ENCODE results near the gene ANKRD33.

GRCh38 chr12:51838762-51839161 lies 49.1 kb upstream of the ANKRD33 start:
- no peak for TF ChIP-seq POLR2A (IDR thresholded peaks at IDR 0.05; ENCODE audit: low read depth, low read length)
- no peak for TF ChIP-seq CTCF (conservative IDR thresholded peaks at IDR 0.05; ENCODE audit: low read depth, low read length)
- no peak for TF ChIP-seq MAFK (IDR thresholded peaks at IDR 0.05; ENCODE audit: low read depth, low read length)
- no peak for TF ChIP-seq MAZ (IDR thresholded peaks at IDR 0.05; ENCODE audit: borderline replicate concordance, low read depth, low read length)
- TF ChIP-seq, protein P1, sequence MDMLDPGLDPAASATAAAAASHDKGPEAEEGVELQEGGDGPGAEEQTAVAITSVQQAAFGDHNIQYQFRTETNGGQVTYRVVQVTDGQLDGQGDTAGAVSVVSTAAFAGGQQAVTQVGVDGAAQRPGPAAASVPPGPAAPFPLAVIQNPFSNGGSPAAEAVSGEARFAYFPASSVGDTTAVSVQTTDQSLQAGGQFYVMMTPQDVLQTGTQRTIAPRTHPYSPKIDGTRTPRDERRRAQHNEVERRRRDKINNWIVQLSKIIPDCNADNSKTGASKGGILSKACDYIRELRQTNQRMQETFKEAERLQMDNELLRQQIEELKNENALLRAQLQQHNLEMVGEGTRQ (IDR thresholded peaks at IDR 0.05; ENCODE audit: low read depth, low read length) = no peak
- TF ChIP-seq ELK1 (IDR thresholded peaks at IDR 0.05; ENCODE audit: borderline replicate concordance, low read depth, low read length) = no peak
- TF ChIP-seq RFX5 (IDR thresholded peaks at IDR 0.05; ENCODE audit: low read depth, low read length) = no peak

Data from IMR-90 (cell line).